ENCODE data around the gene TEX29. TPM values are rescaled to one million over a fixed set of nuclear protein-coding genes. Genes with fewer than 3 reads are reported as not detected.

TEX29 gene
- total and polyA plus RNA-seq, 4 donors: 0.96 to 5.5 (median 1.7) TPM

GRCh38 chr13:111393221-111393790 is 72.9 kb downstream of the TEX29 start:
- DNase-seq: peak in 1 of 2 donors; percentile 41
- no peak overlapping the region for H3K27ac ChIP-seq (ENCODE audit: low read depth in 1 of 2, low read length in 2 of 2)
- ATAC-seq (ENCODE audit: low FRiP score): no peak
- H3K27me3 ChIP-seq (ENCODE audit: control insufficient read depth in 1 of 2, insufficient read depth in 2 of 2, low read length in 1 of 2): no peaks in the 10 kb centered on the region
- no peaks in the 10 kb centered on the region for H3K9me3 ChIP-seq (ENCODE audit: control insufficient read depth, low read length)
- no peak overlapping the region for H3K4me3 ChIP-seq (ENCODE audit: low read length in 2 of 2)
- no peaks in the 10 kb centered on the region for H3K36me3 ChIP-seq (ENCODE audit: control insufficient read depth in 1 of 2, insufficient read depth in 2 of 2, low read length in 1 of 2)
- intact Hi-C loops (cut with DNase I): no loop called here
- no peaks in the 10 kb centered on the region for H3K4me1 ChIP-seq (ENCODE audit: control insufficient read depth in 1 of 2, insufficient read depth in 2 of 2, low read length in 2 of 2)
- WGBS, 2 donors: 68 to 72% methylated on average over 8 of the region's 8 CpGs

Other genes with a start within 250 kb of the TEX29 start
- 100 to 1,000 TPM; 124 to 132 TPM for gene ARHGEF7, start 205.3 kb upstream of the TEX29 start, total RNA-seq
- gene ARHGEF7, start 205.3 kb upstream of the TEX29 start, polyA plus RNA-seq: 10 to 100 TPM; 16.2 to 76.5 TPM

All from aorta (tissue), 5 donors.